Glomerular visceral epithelial cell (primary cell): ENCODE data around the gene IGFLR1.

Source experiments
- DNase-seq: peaks from one replicate; pipeline ENCODE4 v3.0.0-alpha.2; 2016; ENCODE audit errors: extremely low spot score

The IGFLR1 gene

DNA sequence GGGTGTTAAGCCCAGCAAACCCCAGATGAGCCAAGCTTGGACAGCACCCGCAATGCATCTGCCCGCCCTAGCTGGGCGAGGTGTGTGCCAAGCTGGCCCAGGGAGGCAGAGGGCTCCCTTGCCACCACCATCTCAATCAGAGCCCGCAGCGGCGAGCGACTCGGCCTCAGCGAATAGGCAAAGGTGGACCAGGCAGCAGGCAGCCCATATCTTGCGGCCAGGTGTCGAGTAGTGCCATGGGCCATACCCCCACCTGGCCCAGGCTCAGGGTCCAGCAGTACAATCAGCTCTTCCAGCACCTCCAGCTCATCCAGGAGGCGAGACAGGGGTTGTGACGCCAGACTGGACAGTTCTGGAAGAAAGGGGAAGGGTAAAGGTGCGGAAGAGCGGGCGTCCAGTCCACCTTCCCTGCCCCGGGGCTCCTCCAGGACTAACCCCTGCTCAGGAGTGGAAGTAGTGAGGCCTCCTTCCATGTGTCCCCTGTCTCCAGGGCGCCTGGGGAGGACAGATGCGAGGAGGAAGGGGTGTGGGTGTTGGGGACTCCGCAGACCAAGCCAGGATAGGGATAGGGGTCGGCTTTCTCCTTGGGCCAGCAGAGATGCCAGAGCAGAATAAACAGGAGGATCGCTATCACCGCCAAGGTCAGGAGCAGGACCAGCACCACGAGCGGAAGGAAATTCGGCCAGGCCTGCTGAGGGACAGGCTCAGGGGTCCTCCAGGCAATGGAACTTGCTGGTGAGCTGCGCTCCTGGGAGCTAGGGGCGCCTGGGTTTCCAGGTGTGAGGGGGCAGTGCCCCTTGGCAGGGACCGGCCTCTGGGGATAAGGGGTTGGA lies 2.8 kb downstream of the IGFLR1 start:
- DNase-seq = no peak

DNA sequence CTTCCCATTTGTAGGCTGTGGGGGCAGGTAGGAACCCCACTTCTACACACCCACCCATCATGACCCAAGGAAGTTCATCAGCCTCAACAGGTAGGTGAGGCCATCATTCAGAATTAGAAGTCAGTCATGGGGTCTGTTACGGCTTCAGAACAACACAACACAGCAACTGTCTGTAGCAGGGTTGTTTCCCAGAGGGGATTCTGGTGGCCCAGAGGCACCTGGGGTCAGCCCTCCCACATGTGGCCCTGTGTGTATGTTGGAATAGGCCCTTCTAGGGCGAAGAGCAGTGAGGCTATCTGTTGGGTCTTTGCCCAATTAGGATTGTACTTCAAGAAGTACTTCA lies 3.4 kb downstream of the IGFLR1 start:
- DNase-seq = no peak

DNA sequence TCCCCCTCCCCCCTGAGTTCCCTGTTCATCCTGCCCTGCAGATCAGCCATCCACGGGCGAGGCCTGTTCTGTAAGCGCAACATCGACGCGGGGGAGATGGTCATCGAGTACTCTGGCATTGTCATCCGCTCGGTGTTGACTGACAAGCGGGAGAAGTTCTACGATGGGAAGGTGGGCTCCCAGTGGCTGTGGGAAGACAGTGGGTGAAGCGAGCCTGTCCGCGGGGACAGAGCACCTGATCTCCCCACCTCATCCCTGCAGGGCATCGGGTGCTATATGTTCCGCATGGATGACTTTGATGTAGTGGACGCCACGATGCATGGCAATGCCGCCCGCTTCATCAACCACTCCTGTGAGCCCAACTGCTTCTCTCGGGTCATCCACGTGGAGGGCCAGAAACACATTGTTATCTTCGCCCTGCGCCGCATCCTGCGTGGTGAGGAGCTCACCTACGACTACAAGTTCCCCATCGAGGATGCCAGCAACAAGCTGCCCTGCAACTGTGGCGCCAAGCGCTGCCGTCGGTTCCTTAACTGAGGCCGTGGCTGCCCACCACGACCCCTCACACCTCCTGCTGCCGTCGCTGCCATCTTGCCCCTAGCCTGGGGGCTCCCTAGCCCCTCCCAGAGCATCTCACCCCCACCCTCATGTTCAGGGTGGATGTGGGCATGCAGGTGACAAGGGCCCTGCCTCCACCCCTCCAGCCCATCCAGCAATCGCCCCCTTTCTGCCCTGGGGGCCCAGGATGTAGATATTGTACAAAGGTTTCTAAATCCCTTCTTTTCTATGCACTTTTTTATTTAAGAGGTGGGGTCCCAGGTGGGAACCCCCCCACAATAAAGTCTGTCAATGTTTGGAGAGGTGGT lies 4.0 kb downstream of the IGFLR1 start:
- DNase-seq = no peak

- no peak for DNase-seq
Measured at GRCh38 chr19:35736913-35737886, 5.1 kb downstream of the IGFLR1 start.

DNA sequence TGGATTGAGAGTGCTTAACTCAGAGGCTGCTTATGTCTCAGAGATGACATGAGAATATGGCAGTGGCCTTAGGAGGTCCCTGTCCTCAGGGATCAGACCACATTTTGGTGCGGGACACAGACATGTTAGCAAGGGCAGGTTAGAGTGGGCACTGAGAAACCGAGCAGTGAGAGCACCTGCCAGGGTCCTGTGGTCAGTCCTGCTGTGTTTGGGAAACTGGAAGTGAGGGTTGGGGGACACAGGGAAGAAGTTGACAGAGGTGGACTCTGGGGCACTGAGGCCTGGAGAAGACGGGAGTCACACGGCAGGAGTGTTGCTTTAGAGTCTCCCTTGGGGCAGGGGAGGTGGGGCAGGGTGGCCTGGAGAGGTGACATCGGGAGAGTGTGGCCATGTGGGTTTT lies 7.4 kb downstream of the IGFLR1 start:
- no peak for DNase-seq

GRCh38 chr19:35734273-35734672 lies 8.0 kb downstream of the IGFLR1 start:
- no peak for DNase-seq

GRCh38 chr19:35733180-35734125 lies 8.8 kb downstream of the IGFLR1 start:
- DNase-seq = no peak

- DNase-seq = no peak
Measured at GRCh38 chr19:35732540-35733179, 9.6 kb downstream of the IGFLR1 start.

DNA sequence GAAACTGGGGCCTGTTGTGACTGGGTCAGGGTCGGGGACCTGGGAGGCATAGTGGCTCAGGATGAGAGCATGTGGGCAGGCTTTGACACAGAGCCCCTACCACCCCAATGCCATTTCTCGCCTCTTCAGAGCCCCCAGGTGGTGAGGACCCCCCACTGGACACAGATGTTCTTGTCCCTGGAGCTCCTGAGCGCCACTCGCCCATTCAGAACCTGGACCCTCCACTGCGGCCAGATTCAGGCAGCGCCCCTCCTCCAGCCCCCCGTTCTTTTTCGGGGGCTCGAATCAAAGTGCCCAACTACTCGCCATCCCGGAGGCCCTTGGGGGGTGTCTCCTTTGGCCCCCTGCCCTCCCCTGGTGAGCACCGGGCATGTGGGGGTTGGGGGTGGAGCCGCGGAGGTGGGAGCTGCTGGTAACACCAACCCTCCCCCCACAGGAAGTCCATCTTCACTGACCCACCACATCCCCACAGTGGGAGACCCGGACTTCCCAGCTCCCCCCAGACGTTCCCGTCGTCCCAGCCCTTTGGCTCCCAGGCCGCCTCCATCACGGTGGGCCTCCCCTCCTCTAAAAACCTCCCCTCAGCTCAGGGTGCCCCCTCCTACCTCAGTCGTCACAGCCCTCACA lies 10.4 kb downstream of the IGFLR1 start:
- DNase-seq = no peak

- DNase-seq = no peak
Measured at GRCh38 chr19:35731353-35731752, 10.9 kb downstream of the IGFLR1 start.

- no peak for DNase-seq
Measured at GRCh38 chr19:35730326-35730725, 11.9 kb downstream of the IGFLR1 start.

DNA sequence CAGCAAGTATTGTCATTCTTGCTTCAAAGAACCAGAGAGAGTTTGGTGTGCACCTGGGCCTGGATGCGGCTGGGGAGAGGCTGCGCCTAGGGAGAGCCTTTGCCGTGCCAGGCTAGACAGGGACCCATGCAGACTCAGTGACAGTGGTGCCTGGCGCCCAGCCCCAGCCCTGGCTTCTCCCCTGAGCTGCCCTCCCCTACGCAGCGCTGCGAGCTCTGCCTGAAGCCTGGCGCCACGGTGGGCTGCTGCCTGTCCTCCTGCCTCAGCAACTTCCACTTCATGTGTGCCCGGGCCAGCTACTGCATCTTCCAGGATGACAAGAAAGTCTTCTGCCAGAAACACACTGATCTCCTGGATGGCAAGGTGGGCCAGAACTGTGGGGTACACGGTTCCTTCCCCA lies 12.5 kb downstream of the IGFLR1 start:
- DNase-seq = no peak

DNA sequence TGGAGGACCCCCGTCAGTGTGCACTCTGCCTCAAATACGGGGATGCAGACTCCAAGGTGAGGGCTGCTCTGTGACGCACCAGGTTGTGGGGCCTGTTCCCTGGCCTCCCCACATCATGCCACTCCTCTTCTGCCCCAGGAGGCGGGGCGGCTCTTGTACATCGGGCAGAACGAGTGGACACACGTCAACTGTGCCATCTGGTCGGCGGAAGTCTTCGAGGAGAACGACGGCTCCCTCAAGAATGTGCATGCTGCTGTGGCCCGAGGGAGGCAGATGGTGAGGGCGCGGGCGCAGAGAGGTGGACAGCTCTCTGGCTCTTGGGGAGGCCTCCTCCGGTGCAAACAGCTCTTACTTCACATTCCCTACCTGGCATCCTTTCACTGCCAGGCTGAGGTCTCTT lies 13.2 kb downstream of the IGFLR1 start:
- DNase-seq = no peak

DNA sequence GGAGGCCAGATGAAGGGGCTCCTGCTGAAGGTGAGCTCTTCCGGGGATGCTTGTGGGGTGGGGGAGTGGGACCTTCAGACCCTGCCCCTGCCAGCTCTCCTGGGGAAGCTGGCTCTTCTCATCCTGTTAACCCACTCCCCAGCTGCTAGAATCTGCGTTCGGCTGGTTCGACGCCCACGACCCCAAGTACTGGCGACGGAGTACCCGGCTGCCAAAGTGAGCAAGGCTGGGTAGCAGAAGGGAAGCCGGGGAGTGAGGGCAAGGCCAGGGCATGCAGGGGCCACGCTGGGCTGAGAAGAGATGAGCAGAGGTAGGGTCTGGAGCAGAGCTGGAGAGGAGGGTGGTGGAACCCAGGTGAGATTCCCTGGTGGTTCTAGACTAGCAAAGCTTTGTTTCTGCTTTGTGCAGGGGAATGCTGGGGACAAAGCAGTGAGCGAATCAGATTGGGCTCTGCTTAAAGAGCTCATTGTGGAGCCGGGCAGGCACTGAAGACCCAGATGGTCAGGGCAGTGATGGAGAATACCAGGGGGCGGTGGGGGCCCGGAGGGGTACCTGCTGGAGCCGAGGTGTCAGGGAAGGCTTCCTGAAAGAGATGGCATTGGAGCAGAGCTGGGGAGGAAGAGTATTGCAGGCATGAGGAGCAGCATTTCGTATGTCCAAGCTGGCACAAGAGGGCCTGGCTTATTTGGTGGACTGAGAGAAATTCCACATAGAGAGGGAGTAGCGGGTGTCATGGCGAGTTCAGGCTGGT lies 14.1 kb downstream of the IGFLR1 start:
- DNase-seq = no peak

DNA sequence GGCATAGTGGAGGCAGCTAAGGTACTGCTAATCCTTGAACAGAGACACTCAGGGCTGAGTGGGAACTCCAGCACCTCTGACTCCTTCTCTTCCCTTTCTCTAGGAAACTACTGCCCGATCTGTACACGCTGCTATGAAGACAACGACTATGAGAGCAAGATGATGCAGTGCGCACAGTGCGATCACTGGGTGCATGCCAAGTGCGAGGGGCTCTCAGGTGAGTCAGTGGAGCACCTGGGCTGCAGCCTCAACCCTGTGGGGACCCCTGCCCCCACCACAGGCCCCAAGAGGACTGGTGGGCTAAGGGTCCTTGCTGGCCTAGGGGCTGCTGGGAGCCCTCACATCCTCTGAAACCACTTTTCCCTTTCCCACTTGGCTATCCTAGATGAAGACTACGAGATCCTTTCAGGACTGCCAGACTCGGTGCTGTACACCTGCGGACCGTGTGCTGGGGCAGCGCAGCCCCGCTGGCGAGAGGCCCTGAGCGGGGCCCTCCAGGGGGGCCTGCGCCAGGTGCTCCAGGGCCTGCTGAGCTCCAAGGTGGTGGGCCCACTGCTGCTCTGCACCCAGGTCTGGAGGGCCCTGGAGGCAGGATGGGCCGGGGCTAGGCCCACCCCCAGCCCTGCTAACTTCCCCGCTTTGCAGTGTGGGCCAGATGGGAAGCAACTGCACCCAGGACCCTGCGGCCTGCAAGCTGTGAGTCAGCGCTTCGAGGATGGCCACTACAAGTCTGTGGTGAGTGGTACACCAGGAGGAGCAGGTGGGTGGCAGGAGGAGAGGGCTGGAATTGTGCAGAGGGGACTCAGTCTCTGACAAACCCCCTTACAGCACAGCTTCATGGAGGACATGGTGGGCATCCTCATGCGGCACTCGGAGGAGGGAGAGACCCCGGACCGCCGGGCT lies 14.9 kb downstream of the IGFLR1 start:
- DNase-seq = no peak

GRCh38 chr19:35725216-35725861 lies 16.9 kb downstream of the IGFLR1 start:
- DNase-seq = no peak

DNA sequence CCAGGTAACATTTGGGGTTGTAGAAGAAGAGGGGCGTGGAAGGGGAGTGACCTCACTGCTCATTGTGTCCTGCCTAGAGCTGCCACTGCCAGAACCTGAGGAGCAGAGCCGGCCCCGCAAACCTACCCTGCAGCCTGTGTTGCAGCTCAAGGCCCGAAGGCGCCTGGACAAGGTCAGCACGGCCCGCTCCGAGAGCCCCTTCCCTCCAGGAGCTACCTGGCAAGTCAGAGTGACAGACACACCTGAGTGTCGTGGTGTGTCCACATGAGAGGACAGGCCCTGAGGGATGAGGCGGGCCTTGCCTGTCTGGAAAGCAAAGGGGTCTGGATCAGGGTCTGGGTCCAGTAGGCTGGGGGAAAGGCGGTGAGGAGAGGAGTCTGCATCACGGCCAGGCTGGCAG lies 17.7 kb downstream of the IGFLR1 start:
- DNase-seq = no peak
